SK-N-DZ (cell line): ENCODE measurements around the gene NOC2L.

Source experiments
- DNase-seq: peaks from one replicate; pipeline ENCODE4 v3.0.0-alpha.2; 2015; ENCODE audit warnings: low spot score

The NOC2L gene

DNA sequence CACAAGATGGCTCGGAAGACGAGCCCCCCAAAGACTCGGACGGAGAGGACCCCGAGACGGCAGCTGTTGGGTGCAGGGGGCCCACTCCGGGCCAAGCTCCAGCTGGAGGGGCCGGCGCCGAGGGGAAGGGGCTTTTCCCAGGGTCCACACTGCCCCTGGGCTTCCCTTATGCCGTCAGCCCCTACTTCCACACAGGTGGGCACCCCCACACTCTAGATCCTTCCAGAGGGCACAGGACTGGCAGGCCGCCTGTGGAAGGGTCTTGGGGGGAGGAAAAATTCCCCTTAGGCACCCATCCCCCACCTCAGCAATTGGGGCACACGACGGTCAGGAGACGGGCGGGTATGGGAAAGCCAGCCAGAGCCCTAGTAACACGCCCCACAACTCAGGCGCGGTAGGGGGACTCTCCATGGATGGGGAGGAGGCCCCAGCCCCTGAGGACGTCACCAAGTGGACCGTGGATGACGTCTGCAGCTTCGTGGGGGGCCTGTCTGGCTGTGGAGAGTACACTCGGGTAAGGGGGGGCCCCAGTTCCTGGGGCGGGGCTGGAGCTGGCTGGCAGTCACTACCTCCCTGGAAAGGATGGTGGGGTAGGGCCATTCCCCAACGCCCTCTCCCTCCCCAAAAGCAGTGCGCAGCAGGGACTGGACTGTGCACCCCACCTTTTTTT lies 16.1 kb downstream of the NOC2L start:
- peak; percentile 40 for DNase-seq

DNA sequence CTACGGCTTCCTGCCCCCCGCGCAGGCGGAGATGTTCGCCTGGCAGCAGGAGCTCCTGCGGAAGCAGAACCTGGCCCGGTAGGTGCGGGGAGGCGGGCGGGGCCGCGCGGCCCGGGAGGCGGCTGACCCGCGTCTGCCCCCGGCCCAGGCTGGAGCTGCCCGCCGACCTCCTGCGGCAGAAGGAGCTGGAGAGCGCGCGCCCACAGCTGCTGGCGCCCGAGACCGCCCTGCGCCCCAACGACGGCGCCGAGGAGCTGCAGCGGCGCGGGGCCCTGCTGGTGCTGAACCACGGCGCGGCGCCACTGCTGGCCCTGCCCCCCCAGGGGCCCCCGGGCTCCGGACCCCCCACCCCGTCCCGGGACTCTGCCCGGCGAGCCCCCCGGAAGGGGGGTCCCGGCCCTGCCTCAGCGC lies 16.6 kb downstream of the NOC2L start:
- DNase-seq: peak; percentile 29

- peak; percentile 84 for DNase-seq
Measured at GRCh38 chr1:941588-942383, 17.3 kb downstream of the NOC2L start.

GRCh38 chr1:941015-941587 lies 18.0 kb downstream of the NOC2L start:
- no peak for DNase-seq

DNA sequence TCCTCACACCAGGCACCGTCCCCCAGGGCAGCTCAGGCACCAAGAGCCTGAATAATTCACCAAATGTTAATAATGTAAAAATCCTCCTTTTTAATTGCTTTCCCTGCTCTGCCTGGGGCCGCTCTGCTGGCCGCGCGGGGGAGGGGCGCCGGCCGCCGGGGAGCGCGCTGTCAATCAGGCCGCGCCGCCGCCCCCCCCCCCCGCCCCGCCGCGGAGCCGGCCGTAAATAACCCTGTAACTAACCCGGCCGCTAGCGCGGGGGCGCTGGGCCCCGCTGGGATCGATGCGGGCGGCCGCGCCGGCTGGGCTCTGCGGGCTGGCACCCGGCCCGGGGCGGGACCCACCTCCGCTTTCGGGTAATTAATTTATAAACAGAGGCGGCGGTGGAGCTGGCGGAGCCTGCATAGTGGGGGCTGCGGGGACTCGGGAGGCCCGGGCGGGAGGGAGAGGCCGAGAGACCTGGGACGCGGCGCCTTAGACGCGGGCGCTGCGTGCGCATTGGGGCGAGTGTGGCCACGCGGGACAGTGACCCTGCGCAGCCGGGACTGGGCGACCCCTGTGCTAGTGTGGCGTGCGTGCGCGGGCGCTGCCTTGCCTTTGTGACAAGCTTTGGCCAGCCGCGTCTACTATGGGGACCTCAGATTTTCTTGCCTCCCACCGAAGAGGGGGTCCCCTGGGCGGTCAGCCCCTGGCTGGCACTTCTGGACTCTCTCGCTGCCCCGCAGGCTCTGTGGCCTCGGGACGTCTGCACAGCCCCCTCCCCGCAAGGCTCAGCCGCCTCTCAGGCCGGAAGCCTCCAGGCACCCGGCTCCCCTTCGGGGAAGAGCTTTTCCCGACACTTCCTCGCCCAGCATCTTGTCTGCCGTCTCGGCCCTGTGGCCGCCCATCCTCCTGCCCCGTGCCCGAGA lies 18.7 kb downstream of the NOC2L start:
- DNase-seq: peak; percentile 66

- DNase-seq: peak; percentile 35
Measured at GRCh38 chr1:939511-940106, 19.4 kb downstream of the NOC2L start.

- DNase-seq: peak; percentile 49
Measured at GRCh38 chr1:938711-939489, 20.2 kb downstream of the NOC2L start.

GRCh38 chr1:938088-938683 lies 20.9 kb downstream of the NOC2L start:
- DNase-seq: peak; percentile 61

DNA sequence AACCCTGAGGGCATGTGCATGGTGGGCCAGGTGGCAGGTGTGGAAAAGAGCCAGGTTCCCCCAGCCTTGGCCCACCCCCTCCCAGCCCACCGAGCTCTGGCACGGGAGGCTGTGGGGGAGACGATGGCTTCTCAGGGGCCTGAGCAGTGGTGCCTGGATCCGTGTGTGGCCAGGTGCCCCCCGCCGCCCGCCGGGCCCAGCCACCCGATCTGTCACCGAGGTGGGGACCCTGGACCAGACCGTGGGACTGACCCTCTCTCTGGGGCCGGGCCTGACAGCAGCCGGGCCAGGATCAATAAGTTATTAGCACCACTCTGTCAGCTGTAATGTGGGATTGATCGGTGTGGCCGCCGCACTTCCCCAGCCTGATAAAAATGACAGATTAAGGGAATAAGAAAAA lies 21.5 kb downstream of the NOC2L start:
- DNase-seq: no peak

DNA sequence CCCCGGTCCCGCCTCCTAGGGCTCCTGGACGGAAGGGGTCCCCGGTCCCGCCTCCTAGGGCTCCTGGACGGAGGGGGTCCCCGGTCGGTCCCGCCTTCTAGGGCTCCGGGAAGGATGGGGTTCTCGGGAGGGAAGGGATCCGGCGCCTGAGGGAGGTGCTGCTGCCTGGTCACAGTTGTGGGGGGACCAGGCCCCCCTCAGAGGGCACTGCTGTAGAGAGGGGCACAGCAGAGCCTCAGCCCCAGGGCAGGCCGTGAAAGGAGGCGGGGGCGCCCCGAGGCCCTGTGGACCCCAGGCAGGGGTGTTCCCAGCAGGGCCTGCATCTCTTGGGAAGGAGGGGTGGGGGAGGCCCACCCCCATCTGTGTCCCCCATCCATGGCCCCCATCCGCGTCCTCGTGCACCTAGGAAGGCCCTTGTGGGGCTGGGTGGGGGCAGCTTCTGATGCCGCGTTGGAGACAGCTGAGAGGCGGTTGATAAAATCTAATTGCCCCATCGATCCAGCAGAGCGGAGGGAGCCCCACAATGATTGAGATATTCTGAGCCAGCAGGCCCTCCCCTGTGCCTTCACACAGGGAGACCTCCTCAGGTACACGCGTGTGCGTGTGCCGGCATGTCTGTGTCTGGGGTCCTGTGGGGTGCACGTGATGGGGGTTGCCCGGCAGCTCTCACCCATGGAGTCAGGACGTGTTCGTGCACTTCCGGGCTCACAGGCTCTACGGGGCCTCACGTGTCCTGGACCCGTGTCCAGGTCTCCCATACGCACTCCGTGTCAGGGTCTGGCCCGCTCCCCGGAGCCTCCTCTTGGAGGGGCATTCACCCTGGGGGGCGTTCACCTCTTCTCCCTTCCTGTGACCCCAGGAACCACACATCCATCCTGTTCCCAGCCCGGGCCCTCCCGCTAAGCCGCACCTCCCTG lies 22.4 kb downstream of the NOC2L start:
- DNase-seq: peak; percentile 50

- peak; percentile 97 for DNase-seq
Measured at GRCh38 chr1:935751-936231, 23.3 kb downstream of the NOC2L start.

DNA sequence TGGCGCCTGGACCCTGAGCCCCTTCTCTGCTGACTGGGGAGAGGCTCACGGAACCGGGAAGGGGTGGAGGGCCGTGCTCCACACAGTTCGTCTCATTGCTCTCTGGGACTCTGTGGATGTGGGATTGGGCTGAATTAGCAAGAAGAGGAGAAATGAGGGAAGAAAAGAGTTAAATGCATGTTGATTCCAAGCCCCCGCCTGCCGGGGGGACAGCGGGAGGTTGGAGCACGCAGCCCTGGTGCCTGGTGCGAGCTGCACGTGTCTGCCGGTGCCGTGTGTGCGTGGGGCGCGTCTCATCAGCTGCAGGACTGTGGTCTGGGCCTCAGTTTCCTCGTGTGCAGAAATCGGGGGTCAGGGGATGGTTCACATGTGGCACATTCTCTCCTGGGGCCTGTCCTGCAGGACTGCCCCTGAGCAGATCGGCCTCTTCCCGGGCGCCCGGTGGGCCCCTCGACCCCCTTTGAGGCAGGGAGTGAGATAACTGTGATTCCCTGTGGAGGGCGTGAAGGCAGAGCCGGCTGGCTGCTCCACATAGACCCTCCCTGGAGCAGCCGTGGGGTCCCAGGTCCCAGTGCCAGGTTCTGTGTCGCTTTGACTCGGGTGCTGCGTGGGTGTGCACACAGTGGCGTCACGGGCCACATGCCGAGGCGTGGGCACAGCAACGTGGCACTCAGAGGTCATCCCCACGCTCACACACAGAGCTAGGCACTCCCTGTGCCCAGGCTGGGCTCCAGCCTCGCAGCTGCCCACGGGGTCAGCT lies 23.9 kb downstream of the NOC2L start:
- no peak for DNase-seq

DNA sequence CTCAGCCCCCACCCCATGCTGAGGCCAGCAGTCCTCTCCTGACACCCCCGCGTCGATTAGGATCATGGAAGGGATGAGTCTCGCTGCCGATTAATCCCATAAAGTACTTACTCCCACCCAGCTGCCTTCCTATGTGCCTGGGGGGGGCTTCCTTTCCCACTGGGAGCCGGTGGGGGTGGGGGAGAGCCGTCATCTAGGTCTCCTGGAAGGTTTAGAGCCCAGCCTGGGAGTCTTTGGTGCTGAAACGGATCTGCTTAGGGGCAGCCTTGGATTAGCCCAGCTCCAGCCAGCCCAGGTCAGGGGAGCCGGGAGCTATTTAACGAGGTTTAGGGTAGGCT lies 25.5 kb downstream of the NOC2L start:
- no peak for DNase-seq

GRCh38 chr1:932776-933602 lies 26.1 kb downstream of the NOC2L start:
- no peak for DNase-seq

DNA sequence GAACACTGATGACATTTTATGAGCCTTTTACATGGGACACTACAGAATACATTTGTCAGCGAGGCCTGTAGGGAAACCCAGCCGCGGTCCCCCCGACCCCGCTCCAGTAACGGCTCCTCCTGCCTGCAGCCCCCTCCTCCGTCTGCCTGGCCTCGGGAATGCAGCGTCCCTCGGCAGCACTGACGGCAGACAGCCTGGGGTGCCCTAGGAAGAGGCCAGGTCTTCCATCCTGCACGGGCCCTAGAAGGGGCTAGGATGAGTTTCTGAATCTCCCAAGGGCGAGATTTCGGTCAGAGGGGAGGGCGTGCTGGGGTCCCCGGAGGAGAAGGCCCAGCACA lies 26.9 kb downstream of the NOC2L start:
- no peak for DNase-seq

DNA sequence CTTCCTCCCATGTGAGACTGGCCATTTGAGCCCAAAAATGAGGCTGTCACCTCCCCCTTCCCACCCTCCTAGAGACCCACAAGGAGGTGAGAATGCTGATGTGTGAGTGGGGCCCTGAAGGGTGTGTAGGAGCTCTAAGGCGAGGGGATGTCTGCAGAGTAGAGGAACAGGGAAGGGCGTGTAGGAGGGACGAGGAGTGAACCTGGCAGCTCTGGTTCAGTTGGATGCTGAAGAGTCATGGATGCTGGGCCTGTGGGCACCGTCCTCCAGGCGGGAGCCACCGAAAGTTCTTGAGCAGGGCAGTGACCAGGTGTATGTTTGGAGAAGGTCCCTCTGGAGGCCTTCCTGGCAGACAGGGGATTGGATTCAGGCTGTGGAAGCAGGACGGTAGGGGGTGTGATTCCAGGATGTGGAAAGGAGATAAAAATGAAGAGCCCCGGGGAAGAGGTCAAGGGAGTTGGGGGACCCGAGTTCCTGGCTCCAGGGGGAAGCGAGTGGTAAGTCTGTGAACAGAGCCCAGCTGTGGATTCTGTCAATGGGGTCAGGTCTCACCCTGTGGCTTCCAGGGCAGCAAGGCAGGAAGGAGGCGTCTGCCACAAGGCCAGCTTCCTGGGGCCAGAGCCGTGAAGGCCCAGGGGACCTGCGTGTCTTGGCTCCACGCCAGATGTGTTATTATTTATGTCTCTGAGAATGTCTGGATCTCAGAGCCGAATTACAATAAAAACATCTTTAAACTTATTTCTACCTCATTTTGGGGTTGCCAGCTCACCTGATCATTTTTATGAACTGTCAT lies 27.5 kb downstream of the NOC2L start:
- DNase-seq: no peak
